UCSD-AML1 (cell line): ENCODE results near the gene BCAM.
"Not testable (repeated sequence)": the region's sequence is repeated elsewhere in the genome, so short reads cannot be mapped to it uniquely, and the experiment has no call there.

ENCODE experiments used
- DNase-seq: peaks from one replicate; lab custom pipeline; 2025; ENCODE audit not compliant: unreplicated experiment; lab: John Stamatoyannopoulos, UW

BCAM gene, protein sequence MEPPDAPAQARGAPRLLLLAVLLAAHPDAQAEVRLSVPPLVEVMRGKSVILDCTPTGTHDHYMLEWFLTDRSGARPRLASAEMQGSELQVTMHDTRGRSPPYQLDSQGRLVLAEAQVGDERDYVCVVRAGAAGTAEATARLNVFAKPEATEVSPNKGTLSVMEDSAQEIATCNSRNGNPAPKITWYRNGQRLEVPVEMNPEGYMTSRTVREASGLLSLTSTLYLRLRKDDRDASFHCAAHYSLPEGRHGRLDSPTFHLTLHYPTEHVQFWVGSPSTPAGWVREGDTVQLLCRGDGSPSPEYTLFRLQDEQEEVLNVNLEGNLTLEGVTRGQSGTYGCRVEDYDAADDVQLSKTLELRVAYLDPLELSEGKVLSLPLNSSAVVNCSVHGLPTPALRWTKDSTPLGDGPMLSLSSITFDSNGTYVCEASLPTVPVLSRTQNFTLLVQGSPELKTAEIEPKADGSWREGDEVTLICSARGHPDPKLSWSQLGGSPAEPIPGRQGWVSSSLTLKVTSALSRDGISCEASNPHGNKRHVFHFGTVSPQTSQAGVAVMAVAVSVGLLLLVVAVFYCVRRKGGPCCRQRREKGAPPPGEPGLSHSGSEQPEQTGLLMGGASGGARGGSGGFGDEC

DNA sequence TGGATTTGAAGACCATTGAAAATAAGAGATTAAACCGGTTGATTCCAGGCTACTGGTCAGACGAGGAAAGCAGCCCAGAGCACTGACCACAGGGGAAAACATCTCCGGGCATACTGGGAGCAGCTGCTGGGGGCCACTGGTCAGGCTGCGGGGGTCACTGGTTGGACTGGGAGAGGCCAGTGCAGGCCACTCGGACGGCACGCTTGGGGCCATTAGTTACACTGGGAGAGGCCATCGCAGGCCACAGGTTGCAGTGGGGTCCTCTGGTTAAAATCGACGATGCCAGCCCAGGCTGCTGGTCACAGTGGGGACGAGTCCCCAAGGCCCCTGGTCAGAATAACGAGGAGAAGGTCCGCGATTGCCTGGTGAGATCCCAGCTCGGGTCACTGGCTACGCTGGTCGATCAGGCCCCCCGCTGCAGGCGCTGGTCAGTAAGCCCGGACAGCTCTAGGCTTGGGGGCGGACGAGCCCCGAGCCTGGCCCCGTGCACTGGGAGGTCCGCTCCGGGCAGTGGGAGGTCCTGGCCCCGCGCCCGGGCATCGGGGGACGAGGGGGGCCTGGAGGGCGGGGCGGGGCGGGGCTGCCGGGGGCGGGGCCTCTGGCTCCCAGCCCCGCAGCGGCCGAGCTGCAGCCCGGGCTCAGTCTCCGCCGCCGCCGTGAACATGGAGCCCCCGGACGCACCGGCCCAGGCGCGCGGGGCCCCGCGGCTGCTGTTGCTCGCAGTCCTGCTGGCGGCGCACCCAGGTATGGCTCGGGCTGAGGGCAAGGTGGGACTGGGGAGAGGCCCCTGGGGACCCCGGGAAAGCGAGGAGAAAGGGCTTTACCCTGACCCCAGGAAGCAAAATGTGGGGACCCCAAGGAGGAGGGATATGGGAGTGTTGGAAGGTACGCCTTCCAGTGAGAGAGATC is at the start of gene BCAM:
BCAM (plus strand) TSS at position 641 of the 909 bp plus-strand sequence; CDS start at position 663, 22 bp downstream.
- DNase-seq, result peak; percentile 46

DNA sequence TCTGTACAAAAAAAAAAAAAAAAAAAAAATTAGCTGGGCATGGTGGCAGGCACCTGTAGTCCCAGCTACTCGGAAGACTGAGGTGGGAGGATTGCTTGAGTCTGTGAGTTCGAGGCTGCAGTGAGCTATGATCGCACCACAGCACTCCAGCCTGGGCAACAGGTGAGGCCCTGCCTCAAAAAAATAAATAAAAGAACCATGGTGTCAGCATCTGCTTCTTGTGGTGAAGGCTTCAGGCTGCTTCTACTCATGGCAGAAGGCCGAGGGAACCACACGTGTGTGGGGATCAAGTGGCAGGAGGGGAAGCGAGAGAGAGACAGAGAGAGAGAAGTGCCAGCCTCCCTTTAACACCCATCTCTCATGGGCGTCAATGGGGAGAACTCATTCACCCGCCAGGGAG is 46.9 kb upstream of the BCAM start:
- DNase-seq, result no peak

DNA sequence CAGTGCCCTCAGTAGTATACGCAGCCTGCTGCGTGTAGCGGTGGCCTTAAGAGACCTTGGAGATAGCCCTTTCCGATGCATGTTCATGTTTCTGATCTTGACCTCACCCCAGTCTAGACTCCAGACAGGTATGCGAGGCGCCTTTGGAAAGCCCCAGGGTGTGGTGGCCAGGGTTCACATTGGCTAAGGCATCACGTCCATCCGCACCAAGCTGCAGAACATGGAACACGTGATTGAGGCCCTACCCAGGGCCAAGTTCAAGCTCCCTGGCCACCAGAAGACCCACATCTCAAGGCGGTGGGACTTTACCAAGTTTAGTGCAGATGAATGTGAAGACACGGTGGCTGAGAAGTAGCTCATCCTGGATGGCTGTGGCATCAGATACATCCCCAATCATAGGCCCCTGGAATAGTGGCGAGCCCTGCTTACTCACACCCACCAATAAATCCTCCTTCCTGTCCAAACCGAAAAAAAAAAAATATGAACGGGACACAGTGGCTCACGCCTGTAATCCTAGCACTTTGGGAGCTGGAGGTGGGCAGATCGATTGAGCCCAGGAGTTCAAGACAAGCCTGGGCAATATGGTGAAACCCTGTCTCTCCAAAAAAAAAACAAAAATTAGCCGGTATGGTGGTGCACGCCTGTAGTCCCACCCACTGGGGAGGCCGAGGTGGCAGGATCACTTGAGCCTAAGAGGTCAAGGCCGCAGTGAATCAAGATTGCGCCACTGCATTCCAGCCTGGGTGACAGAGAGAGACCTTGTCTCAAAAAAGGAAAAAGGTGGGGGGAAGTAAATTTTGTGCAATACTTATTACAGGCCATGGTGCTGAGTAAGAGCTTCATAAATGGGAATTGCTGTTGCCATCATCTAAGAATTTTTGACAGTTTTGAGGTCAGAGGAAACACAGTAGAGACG is 43.6 kb upstream of the BCAM start:
- DNase-seq, result no peak

DNA sequence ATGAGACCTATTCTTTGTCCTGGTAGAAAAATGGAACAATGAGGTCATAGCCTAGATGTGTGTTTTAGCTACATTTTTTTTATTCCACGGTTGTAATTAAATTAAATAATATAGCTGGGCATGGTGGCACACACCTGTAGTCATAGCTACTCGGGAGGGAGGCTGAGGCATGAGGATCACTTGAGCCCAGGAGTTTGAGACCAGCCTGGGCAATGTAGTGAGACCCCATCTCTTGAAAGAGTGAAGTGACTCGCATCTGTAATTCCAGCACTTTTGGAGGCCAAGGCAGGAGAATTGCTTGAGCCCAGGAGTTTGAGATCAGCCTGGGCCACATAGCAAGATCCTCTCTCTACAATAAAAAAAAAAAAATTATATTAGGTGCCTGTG is 43.0 kb upstream of the BCAM start:
- DNase-seq, result no peak

DNA sequence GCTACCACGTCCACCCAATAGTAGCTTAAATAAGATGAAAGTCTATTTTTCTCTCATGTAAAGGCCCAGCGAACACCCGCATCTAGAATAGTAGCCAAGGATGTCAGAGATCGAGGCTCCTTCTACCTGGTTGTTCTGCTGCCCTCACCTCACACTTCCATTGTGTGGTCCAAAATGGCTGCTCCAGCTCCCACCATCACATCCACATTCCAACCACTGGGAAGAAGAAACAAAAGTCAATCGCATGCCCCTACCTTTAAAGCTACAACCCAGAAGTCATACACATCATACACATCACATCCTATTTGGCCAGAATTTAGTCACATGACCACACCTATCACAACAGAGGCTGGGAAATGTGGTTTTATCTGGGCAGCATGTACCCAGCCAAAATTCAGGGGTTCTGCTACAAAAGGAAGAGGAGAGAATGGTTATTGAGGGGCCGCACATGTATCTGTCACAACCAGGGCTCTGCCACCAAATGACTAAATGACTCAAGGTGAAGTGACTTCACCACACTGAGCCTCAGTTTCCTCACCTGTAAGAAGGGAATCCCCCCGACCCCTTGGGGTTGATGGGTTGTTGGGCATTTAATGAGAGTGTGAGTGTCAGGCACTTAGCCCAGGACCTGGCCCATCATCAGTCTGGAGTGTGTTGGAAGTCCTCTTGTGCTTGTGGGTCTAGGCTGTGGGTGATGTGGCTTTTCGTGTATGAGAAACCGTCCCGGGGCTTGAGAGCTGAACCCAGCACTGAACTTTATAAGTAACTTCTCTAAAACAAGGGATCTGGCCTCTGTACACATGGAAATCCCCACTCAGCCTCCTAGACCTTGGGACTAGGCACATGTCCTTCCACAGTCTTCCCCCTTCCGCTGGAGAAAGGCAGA is 41.4 kb upstream of the BCAM start:
- DNase-seq, result peak; percentile 31

DNA sequence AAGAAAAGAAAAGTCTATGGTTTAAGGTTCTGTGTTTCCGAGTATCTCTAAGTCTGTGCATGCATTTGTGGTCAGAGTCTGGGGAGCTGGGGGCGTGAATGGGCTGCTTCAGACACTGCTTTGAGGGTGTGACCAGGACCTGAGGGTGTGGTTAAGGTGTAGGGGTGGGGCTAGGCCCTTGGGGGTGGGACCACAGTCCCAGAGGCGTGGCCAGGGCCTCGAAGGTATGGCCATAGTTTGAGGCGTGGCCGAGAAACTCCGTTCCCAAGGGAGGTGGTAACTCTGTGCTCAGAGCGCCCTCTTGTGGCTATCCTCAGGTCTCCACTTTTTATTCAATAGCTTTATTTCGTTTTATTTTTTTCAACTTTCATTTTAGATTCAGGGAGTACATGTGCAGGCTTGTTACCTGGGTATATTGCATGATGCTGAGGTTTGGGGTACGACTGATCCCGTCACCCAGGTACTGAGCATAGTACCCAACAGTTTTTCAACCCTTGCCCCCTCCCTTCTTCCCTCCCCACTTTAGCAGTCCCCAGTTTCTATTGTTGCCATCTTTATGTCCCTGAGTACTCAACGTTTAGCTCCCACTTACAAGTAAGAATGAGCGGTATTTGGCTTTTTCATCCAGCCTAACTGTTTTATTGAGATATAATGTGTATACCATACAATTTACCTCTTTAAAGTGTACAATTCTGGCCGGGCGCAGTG is 38.2 kb upstream of the BCAM start:
- DNase-seq, result peak; percentile 96

DNA sequence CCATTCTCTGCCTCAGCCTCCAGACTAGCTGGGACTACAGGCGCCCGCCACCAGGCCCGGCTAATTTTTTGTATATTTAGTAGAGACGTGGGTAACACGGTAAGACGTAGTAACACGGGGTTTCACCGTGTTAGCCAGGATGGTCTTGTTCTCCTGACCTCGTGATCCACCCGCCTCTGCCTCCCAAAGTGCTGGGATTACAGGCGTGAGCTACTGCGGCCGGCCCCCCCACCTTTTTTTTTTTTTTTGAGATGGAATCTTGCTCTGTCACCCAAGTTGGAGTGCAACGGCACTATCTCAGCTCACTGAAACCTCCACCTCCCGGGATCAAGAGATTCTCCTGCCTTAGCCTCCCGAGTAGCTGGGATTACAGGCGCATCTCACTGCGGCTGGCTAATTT is 36.8 kb upstream of the BCAM start:
- DNase-seq, result not testable (repeated sequence)

DNA sequence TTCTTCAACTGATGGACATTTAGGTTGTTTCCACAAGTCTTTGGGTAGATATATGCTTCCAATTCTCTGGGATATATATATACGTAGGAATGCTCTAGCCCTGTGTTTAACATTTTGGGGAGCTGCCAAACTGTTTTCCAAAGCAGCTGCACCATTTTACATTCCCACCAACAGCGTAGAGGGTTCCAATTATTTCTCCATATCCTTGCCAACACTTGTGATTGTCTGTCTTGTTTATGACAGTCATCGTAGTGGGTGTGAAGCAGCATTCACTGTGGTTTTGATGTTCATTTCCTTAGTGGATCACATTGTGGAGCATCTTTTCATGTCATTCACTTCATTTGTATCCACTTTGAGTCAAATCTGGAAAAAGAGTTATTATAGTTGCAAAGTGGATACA is 35.9 kb upstream of the BCAM start:
- no peak for DNase-seq

DNA sequence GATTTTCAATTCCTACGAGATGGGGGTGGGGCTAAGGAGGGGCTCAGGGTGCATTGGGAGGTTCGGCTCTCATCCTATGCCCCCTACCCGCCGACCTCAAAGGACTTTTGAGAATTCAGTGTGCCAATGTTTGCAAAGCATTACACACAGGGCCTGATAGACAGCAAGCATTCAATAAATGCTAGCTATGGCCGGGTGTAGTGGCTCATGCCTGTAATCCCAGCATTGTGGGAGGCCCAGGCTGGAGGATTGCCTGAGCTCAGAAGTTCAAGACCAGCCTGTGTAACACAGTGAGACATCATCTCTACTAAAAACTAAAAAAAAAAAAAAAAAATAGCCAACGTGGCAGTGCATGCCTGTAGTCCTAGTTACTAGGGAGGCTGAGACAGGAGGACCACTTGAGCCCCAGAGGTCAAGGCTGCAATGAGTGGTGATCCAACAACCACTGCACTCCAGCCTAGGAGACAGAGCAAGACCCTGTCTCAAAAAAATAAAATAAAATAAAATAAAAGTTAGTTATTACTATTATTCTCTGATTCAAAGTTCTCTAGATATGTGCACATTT is 33.1 kb upstream of the BCAM start:
- DNase-seq, result no peak

DNA sequence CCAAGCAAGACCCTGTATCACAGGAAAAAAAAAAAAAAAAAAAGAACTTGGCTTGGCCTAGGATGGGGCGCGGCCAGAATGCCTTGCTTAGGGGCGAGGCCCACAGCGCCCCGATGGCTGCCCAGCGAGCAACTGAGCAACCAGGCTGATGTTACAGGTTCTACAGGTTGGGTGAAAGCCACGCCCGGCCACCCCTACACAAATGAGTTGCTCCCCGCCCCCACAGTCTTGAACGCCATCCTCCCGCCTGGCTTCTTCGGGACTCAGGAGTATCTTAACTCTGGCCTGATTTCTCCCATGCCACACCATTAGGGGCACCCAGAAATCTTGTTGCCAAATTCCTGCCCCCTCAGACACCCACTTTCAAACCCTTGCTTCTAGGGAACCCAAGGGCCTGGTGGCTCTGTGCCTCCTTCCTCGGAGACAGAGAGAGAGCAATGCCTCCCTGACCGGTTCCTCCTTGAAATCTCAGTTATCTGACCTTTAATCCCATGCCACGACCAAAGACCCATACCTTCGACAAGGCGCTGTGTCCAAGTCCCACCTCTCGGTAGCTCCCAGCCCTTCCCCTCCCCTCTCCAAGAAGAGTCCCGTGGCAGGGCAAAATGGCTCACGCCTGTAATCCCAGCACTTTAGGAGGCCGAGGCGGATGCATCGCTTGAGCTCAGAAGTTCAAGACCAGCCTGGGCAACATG is 32.4 kb upstream of the BCAM start:
- no peak for DNase-seq

DNA sequence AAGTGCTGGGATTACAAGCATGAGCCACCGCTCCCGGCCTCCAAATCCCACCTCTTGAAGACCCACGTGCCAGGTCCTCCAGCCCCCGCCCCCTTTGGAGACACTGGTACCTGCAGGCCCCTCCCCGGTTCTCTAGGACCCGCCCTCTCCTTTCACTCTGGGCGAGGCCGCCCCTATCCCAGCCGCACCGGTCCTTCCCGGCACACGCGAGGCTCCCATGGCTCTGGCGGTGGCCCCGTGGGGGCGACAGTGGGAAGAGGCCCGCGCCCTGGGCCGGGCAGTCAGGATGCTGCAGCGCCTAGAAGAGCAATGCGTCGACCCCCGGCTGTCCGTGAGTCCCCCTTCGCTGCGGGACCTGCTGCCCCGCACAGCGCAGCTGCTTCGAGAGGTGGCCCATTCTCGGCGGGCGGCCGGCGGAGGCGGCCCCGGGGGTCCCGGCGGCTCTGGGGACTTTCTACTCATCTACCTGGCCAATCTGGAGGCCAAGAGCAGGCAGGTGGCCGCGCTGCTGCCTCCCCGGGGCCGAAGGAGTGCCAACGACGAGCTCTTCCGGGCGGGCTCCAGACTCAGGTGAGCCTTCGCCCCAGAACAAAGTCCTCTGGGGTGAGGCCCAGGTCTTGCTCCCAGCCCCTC is 31.1 kb upstream of the BCAM start, which contains the start of gene CBLC:
CBLC (plus strand) TSS at position 176 of the 633 bp plus-strand sequence; CDS start at position 218, 42 bp downstream.
- DNase-seq, result no peak

DNA sequence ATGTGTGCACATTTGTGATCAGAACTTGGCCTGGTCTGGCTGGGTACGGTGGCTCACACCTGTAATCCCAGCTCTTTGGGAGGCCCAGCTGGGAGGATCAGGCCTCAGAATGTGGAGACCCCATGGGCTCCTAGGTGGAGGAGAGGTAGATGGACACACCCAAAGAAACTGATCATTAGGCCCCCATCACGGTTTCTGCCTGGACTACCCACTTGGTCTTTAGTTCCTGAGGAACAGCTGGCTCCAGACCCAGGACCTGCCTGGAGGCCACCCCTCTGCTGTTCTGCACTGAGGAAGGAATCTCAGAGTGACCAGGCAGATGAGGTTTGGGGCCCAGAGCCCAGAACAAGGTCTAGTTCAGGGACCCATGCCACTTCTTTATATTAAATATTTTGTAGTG is 29.8 kb upstream of the BCAM start:
- DNase-seq, result no peak

DNA sequence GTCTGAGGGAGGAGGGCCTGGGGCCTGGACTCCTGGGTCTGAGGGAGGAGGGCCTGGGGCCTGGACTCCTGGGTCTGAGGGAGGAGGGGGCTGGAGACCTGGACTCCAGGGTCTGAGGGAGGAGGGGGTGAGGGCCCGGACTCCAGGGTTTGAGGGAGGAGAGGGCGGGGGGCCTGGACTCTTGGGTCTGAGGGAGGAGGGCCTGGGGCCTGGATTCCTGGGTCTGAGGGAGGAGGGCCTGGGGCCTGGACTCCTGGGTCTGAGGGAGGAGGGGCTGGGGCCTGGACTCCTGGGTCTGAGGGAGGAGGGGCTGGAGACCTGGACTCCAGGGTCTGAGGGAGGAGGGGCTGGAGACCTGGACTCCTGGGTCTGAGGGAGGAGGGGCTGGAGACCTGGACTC is 27.2 kb upstream of the BCAM start:
- not testable (repeated sequence) for DNase-seq

DNA sequence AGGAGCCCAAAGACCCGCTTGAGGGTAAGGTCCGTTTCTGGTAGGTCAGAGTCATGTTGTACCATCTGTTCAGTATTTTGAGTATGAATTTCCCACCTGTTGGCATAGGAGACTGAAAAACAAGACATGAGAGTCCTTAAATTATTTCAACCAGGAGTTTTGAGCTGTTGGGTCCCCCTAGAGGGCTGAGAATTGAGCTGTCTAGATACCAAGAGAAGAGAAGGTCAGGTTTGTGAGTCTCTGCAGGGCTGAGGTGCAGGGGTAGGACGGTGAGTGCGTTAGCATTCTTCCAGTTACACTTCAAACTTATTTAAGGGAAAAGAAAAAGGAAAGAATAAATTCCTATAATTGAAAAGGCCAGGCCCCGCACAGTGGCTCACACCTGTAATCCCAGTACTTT is 26.2 kb upstream of the BCAM start:
- no peak for DNase-seq

DNA sequence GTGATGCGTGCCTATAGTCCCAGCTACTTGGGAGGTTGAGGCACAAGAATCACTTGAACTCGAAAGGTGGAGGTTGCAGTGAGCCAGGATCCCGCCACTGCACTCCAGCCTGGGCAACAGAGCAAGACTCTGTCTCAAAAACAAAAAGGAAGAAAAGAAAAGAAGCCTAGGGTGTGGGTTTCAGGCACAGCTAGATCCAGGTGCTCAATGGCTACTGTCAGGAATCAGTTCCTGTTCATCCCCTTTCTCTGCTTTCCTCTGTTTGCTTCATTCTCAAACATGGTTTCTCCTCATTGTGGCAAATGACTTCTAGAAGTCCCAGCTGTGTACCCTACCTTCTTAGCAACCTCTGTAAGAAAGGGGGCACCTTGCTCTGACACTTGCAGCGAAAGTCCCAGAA is 25.4 kb upstream of the BCAM start:
- no peak for DNase-seq

DNA sequence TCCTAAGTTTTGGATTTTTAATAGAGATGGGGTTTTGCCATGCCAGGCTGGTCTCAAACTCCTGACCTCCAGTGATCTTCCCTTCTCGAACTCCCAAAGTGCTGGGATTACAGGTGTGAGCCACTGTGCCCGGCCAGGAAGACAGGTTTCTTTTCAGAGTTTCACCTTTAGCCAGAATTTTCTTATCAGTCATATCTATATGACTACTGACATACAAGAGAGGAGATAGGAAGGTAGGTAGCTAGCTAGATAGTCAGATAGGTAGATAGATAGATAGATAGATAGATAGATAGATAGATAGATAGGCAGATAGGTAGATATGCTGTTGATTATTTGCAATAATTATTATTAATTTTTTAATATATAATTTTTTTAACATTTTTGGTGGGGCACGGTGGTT is 23.6 kb upstream of the BCAM start:
- no peak for DNase-seq

DNA sequence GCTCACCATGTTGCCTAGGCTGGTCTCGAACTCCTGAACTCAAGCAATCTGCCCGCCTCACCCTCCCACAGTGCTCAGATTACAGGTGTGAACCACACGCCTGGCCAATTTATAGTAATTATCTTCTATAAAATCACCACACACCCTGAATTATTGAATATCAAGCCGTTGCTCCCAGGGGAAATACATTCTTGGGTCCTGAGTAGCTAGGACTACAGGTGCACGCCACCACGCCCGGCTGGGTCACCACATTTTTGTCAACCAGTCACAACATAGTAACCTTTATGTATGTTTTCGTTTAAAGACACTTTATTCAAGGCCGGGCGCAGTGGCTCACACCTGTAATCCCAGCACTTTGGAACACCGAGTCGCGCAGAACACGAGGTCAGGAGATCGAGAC is 22.9 kb upstream of the BCAM start:
- no peak for DNase-seq
